Measurements from ENCODE around the gene PAXX.

Gene PAXX

GRCh38 chr9:136968333-136969127 lies 23.7 kb upstream of the PAXX start:
- no peaks in the 10 kb centered on the region for H3K36me3 ChIP-seq (ENCODE audit: insufficient read depth, low read length)
- no peaks in the 10 kb centered on the region for H3K79me2 ChIP-seq (ENCODE audit: insufficient read depth, low read length)
- peaks cover 8% of the 10 kb centered on the region for H3K27me3 ChIP-seq (ENCODE audit: insufficient read depth, low read length, poor library complexity)
- H3K4me3 ChIP-seq (ENCODE audit: low read depth in 1 of 2, low read length in 2 of 2): no peak overlapping the region
- H3K9ac ChIP-seq (ENCODE audit: low read depth, low read length): no peak overlapping the region
- H3K4me1 ChIP-seq (ENCODE audit: insufficient read depth, low read length): peaks cover 9% of the 10 kb centered on the region
- H2AFZ ChIP-seq (ENCODE audit: low read depth, low read length): no peak overlapping the region
- DNase-seq (no peak), ATAC-seq (ENCODE audit: insufficient read depth, low read depth) (no peak)
- no peak overlapping the region for H3K27ac ChIP-seq (ENCODE audit: low read length)
- H4K20me1 ChIP-seq (ENCODE audit: insufficient read depth, low read length): no peaks in the 10 kb centered on the region
- TF ChIP-seq CTCF (IDR thresholded peaks at IDR 0.05; ENCODE audit: borderline replicate concordance, extremely low read depth, low read length, poor library complexity, severe bottlenecking) (no peak), EZH2 (IDR thresholded peaks at IDR 0.05; ENCODE audit: borderline replicate concordance, low read depth, low read length, severe bottlenecking) (no peak)
- no peak overlapping the region for H3K4me2 ChIP-seq (ENCODE audit: insufficient read depth, low read length)
- H3K9me3 ChIP-seq (ENCODE audit: insufficient read depth, low read length, severe bottlenecking): no peaks in the 10 kb centered on the region

GRCh38 chr9:136969150-136969549 lies 23.1 kb upstream of the PAXX start:
- no peaks in the 10 kb centered on the region for H3K79me2 ChIP-seq (ENCODE audit: insufficient read depth, low read length)
- no peak overlapping the region for H2AFZ ChIP-seq (ENCODE audit: low read depth, low read length)
- no peak overlapping the region for H3K27ac ChIP-seq (ENCODE audit: low read length)
- H3K9me3 ChIP-seq (ENCODE audit: insufficient read depth, low read length, severe bottlenecking): no peaks in the 10 kb centered on the region
- no peak overlapping the region for H3K9ac ChIP-seq (ENCODE audit: low read depth, low read length)
- no peaks in the 10 kb centered on the region for H4K20me1 ChIP-seq (ENCODE audit: insufficient read depth, low read length)
- H3K4me3 ChIP-seq (ENCODE audit: low read depth in 1 of 2, low read length in 2 of 2): no peak overlapping the region
- DNase-seq: no peak
- no peak overlapping the region for H3K4me2 ChIP-seq (ENCODE audit: insufficient read depth, low read length)
- TF ChIP-seq EZH2 (IDR thresholded peaks at IDR 0.05; ENCODE audit: borderline replicate concordance, low read depth, low read length, severe bottlenecking): no peak
- no peak for TF ChIP-seq CTCF (IDR thresholded peaks at IDR 0.05; ENCODE audit: borderline replicate concordance, extremely low read depth, low read length, poor library complexity, severe bottlenecking)
- ATAC-seq (ENCODE audit: insufficient read depth, low read depth): no peak
- H3K36me3 ChIP-seq (ENCODE audit: insufficient read depth, low read length): no peaks in the 10 kb centered on the region
- H3K27me3 ChIP-seq (ENCODE audit: insufficient read depth, low read length, poor library complexity): peaks cover 8% of the 10 kb centered on the region
- peaks cover 9% of the 10 kb centered on the region for H3K4me1 ChIP-seq (ENCODE audit: insufficient read depth, low read length)

GRCh38 chr9:136969774-136970173 lies 22.4 kb upstream of the PAXX start:
- peaks cover 8% of the 10 kb centered on the region for H3K27me3 ChIP-seq (ENCODE audit: insufficient read depth, low read length, poor library complexity)
- H3K27ac ChIP-seq (ENCODE audit: low read length): no peak overlapping the region
- H3K36me3 ChIP-seq (ENCODE audit: insufficient read depth, low read length): no peaks in the 10 kb centered on the region
- peaks cover 9% of the 10 kb centered on the region for H3K4me1 ChIP-seq (ENCODE audit: insufficient read depth, low read length)
- DNase-seq (no peak), ATAC-seq (ENCODE audit: insufficient read depth, low read depth) (no peak)
- H3K9ac ChIP-seq (ENCODE audit: low read depth, low read length): no peak overlapping the region
- TF ChIP-seq CTCF (IDR thresholded peaks at IDR 0.05; ENCODE audit: borderline replicate concordance, extremely low read depth, low read length, poor library complexity, severe bottlenecking) (no peak), EZH2 (IDR thresholded peaks at IDR 0.05; ENCODE audit: borderline replicate concordance, low read depth, low read length, severe bottlenecking) (no peak)
- no peaks in the 10 kb centered on the region for H3K9me3 ChIP-seq (ENCODE audit: insufficient read depth, low read length, severe bottlenecking)
- no peak overlapping the region for H3K4me3 ChIP-seq (ENCODE audit: low read depth in 1 of 2, low read length in 2 of 2)
- no peak overlapping the region for H3K4me2 ChIP-seq (ENCODE audit: insufficient read depth, low read length)
- no peaks in the 10 kb centered on the region for H3K79me2 ChIP-seq (ENCODE audit: insufficient read depth, low read length)
- no peaks in the 10 kb centered on the region for H4K20me1 ChIP-seq (ENCODE audit: insufficient read depth, low read length)
- no peak overlapping the region for H2AFZ ChIP-seq (ENCODE audit: low read depth, low read length)
